ENCODE results near the gene KLHDC7A.
"Not testable (repeated sequence)": the region's sequence is repeated elsewhere in the genome, so short reads cannot be mapped to it uniquely, and the experiment has no call there.

Gene KLHDC7A

DNA sequence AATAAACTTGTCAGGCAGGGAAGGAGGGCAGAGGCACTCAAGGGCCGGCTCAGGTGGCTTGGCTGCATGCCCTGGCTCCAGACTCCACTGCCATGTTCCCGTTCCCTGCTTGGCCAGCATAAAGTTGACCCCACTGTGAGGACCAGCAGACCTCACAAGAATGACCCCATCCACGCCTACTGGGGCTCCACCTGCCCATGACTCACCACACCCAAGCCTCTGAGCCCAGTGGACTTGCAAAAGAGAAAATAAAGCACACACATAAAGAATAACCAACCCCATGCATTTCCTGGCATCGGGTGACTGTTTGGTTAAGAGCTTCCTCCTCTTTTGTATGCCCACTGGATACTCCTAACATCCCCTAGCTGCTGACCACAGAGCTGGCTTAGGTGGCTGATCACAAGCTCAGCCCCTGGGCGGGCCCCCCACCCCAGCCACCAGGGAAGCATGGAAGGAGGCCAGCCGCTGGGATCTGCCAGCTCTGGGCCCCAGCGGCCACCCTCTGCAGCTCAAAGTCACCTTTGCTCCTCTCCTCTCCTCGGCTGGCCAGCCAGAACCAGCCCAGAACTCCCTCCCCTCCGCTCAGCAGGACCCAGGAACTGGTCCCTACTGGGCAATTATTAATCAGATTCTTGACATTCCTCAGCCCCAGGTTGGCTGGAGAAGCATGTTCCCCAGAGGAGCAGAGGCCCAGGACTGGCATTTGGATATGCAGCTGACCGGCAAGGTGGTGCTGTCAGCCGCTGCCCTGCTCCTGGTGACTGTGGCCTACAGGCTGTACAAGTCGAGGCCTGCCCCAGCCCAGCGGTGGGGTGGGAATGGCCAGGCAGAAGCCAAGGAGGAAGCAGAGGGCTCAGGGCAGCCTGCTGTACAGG is at the start of gene KLHDC7A:
Gene KLHDC7A (plus strand): TSS at position 616 of the 875 bp plus-strand sequence. CDS start 52 bp downstream, at position 668.
- DNase-seq (ENCODE audit: low spot score): no peak

GRCh38 chr1:18434041-18434440 is 46.7 kb upstream of the KLHDC7A start:
- DNase-seq (ENCODE audit: low spot score): no peak

DNA sequence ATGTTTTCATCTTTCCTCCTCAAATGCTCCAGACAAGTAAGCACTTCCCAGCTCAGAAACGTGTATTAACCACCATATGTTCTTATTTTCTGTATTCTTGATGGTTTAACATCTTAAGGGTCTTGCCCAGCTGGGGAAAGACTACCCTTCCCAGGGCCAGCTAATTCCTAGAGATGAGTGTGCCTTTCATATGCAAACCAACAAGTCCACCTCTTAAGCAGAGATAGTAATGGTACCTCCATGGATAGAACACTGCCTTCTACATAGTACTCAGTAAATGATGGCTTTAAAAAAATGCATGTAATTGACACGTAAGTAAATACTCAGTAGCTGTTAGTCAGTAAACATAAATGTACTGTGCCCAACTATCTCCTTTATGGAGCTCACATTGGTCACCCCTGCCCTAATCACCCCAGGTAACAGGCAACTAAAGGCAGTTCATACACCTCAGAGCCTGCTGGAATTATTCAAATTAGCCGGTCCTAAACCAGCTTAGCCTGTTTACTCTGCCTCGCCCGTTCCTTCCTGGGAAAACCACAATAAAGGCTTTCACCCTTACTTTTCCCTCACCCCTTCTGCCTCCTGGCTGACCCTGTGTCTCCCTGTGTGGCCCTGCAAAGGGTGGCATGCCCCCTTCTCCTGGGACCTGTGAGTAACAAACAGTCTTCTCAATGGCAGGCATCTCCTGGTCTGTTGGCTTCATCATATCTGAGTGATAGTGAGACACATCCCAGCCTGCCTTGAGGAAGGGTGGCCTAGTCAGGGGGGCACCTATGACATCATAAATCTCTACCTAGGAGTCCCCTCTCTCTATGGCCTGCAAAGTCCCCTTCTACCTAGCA is 40.1 kb upstream of the KLHDC7A start:
- DNase-seq (ENCODE audit: low spot score): no peak

- DNase-seq (ENCODE audit: low spot score): no peak
Measured at GRCh38 chr1:18443587-18444520, 36.9 kb upstream of the KLHDC7A start.

GRCh38 chr1:18444563-18444962 is 36.2 kb upstream of the KLHDC7A start:
- DNase-seq (ENCODE audit: low spot score): no peak

DNA sequence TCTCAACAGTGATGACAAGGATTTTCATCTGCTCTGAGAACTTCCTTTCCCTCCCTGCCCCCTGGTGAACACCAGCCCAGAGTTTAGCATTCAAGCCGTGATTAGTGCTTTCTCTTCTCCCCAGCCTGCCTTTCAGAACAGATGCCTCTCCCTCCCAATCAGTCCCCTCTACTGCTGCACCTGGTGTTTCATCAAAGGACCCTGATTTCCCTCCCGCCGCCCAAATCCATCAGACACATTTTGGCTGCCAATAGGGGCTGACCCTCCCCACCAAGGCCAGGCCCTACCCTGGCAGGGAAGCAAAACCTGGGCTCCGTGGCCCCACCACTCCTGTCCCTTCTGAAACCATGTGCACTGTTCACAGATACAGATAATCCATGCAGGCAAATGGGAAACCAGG is 34.0 kb upstream of the KLHDC7A start:
- DNase-seq (ENCODE audit: low spot score): no peak

GRCh38 chr1:18447509-18448220 is 33.1 kb upstream of the KLHDC7A start:
- DNase-seq (ENCODE audit: low spot score): no peak

GRCh38 chr1:18448889-18449288 is 31.8 kb upstream of the KLHDC7A start:
- DNase-seq (ENCODE audit: low spot score): no peak

- DNase-seq (ENCODE audit: low spot score): no peak
Measured at GRCh38 chr1:18452550-18452949, 28.2 kb upstream of the KLHDC7A start.

GRCh38 chr1:18458133-18459092 is 22.3 kb upstream of the KLHDC7A start:
- DNase-seq (ENCODE audit: low spot score): no peak

DNA sequence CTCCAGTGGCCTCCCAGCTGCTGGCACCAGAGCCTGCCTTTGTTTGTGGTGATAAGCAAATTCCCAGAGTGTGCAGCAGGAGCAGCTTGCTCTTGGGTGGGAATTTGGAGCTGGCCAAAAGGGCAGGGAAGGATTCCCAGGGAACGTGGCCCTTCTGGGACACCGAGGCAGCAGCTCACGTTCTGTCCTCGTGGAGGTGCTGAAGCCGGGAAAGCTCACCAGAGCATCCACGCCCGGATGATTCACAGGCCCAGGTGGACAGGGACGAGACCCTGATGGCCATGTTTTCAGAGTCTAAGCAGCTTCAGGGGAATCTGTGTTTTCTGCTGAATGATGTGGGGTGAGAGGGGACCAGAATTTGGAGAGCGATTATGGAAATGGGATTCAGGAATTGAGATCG is 19.1 kb upstream of the KLHDC7A start:
- no peak for DNase-seq (ENCODE audit: low spot score)

DNA sequence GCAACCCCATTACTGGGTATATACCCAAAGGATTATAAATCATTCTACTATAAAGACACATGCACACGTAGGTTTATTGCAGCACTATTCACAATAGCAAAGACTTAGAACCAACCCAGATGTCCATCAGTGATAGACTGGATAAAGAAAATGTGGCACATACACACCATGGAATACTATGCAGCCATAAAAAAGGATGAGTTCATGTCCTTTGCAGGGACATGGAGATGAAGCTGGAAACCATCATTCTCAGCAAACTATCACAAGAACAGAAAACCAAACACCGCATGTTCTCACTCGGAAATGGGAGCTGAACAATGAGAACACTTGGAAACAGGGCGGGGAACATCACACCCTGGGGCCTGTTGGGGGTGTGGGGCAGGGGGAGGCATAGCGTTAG is 18.2 kb upstream of the KLHDC7A start:
- not testable (repeated sequence) for DNase-seq (ENCODE audit: low spot score)

- DNase-seq (ENCODE audit: low spot score): no peak
Measured at GRCh38 chr1:18463063-18463462, 17.7 kb upstream of the KLHDC7A start.

DNA sequence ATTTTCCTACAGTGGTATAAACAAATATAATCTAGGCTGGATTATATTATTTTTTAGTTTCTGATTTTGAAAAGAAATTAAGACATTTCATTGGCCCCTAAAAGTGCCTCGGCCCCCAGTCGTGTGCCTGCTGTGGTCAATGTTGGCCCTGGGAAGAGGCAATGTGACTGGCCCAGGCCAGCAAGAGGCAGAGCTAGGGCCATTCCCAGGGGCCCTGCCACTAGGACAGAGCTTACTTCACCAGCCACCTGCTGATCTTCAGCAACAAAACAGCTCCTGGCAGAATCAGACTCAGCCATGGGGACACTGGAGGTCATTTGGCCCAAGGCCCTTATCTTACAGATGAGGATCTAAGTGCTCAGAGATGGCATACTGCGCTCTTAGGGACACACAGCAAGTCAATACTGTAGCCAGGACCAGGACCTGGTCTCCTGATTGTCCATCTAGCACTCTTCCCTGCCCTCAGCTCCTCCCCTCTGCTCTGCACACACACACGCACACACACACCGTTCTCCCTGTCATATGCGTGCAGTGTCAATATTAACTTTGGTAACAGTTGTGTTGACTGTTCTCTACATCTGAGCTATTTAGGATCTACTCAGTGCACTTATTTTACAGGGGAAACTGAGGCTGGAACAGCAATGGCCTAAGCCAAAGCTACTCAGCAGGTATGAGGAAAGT is 16.6 kb upstream of the KLHDC7A start:
- DNase-seq (ENCODE audit: low spot score): no peak

DNA sequence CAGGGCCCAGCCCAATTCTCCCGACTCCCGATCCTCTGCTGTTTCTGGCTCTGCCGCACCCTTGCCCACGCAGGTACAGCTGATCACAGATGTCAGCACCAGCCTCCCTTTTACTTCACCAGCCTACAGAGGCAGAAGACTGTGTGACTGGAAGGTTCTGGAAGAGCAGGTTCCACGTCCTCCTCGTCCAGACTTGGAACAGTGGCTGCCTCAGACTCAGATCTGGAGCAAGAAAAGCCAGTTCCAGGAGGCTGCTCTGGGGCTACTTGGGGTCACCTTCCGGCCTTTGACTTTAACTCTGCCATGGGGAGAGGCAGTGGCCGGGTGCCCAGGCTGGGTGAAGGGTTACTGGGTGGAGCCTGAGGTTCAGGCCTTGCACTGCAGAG is 16.1 kb upstream of the KLHDC7A start:
- no peak for DNase-seq (ENCODE audit: low spot score)

DNA sequence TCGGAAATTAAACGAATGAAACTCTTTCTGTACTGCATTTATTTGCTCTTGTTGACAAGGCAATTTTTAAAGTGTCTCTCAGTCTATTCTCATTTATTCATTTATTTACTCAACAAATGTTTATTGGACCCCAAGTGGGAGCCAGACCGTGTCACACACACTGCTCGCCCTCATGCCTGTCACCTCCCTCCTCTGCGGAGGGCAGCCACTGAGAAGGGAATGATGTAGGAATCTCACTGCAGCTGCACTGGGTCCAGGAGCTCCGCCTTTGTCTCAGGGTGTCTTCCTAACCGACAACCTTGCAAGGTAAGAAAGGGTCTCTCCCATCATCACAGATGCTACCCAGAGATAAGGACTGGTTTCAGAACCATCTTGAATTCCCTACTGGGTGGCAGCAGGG is 14.1 kb upstream of the KLHDC7A start:
- DNase-seq (ENCODE audit: low spot score): no peak

DNA sequence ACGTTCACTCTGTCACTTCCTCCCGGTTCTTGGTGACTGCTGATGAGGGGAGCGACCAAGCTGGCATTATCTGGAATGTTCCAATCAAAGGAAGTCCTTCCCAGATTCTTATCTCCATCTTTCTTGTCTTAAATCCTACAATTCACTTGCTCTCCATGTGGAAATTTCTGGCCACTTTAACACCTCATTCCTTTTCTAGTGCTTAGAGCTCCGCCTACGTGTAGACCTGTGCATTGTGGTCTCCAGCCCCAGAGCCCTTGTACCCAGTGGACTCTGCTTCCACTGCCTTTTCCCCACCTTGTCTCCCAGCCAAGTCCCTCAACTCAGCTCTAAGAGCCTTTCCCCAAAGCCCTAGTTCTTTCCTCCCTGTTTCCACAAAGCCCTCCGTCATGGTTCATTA is 12.2 kb upstream of the KLHDC7A start:
- DNase-seq (ENCODE audit: low spot score): no peak

GRCh38 chr1:18469514-18469913 is 11.2 kb upstream of the KLHDC7A start:
- no peak for DNase-seq (ENCODE audit: low spot score)

GRCh38 chr1:18470671-18471355 is 9.9 kb upstream of the KLHDC7A start:
- DNase-seq (ENCODE audit: low spot score): no peak
